BE2C (cell line): ENCODE data around the gene ROCK1. TPM values are rescaled to one million over a fixed set of nuclear protein-coding genes. Genes with fewer than 3 reads are reported as not detected.
A peak's percentile ranks its signal among the peaks of the same experiment; 100 is the strongest.
"Not testable (repeated sequence)": the region's sequence is repeated elsewhere in the genome, so short reads cannot be mapped to it uniquely, and the experiment has no call there.

ENCODE experiments used
- DNase-seq: peaks from one replicate; pipeline ENCODE4 v3.0.0-alpha.2; 2020
- H3K27me3 ChIP-seq: fragments of 250-450 bp; sonication (Bioruptor Pico); 2 replicates; pipeline ENCODE4 v1.5.1; 2020; ENCODE audit warnings: mild to moderate bottlenecking
- H3K36me3 ChIP-seq: fragments of 250-450 bp; sonication (Bioruptor Pico); 2 replicates; pipeline ENCODE4 v1.5.1; 2020; ENCODE audit warnings: mild to moderate bottlenecking
- H3K4me1 ChIP-seq: fragments of 250-450 bp; sonication (Bioruptor Pico); 2 replicates; pipeline ENCODE4 v1.5.1; 2020
- H3K4me3 ChIP-seq: 2 replicates; pipeline ENCODE4 v1.5.1; 2011; ENCODE audit warnings: low read depth, low read length
- H3K9me3 ChIP-seq: fragments of 250-450 bp; sonication (Bioruptor Pico); 2 replicates; pipeline ENCODE4 v1.5.1; 2020
- polyA plus RNA-seq: library from polyadenylated mRNA; unstranded; fragments of >200 nt; gene quantifications from one replicate; pipeline ENCODE4 v1.2.1, GENCODE V29; 2012; ENCODE audit warnings: low read depth, missing spikeins; ENCODE audit not compliant: insufficient read length, insufficient read depth
- TF ChIP-seq, protein P1 (sequence below): IDR thresholded peaks from 2 replicates; pipeline ENCODE4 v1.5.1; 2012; ENCODE audit warnings: mild to moderate bottlenecking, low read depth, low read length

Gene ROCK1
- polyA plus RNA-seq: 9.8 TPM

DNA sequence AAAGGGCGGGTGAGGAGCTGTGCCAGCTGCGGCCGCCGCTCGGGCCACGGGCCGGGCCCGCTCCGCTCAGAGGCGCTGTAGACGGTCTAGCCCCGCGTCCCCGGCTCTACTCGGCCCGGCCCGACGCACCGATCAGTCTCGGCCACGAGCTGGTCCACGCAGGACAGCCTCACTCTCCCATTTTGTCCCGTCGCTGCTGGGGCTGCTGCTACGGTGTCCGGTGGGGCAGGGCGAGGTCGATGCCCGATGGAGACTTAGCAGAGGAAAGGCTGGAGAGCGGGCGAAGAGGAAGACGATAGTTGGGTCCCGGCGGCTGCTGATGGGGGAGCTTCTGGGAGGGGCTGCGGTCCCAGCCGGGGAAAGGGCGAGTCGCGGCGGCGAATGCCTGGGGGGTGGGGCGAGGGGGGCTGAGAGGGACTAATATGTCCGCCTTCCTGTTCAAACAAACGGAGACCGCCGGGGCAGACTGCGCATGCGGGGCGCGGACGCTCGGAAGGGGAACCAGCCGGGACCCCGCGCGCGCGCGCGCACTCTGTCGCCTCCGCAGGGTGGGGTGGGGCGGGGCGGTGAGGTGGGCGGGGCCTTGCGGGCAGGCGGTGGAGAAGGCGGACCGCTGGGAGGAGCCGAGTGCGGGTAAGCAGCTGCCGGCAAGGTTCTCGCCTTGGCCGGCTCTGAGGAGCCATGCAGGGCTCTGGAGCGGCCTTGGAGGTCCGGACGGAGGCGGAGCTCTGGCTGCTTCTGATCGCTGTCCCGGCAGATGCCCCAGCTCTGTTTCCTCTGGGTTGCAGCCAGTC, at the start of gene ROCK1:
Gene ROCK1, minus strand, starts transcription at position 468 of the 794 bp plus-strand sequence. CDS start 903 bp downstream, outside the sequence.
- H3K4me3 ChIP-seq: peak within 1 kb of the TSS; percentile 79
- no peaks in the 10 kb centered on the region for H3K27me3 ChIP-seq
- no peaks in the 10 kb centered on the region for H3K9me3 ChIP-seq
- H3K36me3 ChIP-seq: no peaks in the 10 kb centered on the region
- TF ChIP-seq, protein P1, sequence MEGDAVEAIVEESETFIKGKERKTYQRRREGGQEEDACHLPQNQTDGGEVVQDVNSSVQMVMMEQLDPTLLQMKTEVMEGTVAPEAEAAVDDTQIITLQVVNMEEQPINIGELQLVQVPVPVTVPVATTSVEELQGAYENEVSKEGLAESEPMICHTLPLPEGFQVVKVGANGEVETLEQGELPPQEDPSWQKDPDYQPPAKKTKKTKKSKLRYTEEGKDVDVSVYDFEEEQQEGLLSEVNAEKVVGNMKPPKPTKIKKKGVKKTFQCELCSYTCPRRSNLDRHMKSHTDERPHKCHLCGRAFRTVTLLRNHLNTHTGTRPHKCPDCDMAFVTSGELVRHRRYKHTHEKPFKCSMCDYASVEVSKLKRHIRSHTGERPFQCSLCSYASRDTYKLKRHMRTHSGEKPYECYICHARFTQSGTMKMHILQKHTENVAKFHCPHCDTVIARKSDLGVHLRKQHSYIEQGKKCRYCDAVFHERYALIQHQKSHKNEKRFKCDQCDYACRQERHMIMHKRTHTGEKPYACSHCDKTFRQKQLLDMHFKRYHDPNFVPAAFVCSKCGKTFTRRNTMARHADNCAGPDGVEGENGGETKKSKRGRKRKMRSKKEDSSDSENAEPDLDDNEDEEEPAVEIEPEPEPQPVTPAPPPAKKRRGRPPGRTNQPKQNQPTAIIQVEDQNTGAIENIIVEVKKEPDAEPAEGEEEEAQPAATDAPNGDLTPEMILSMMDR: no peak
- H3K4me1 ChIP-seq: no peaks in the 10 kb centered on the region
- peak; percentile 95 for DNase-seq

- TF ChIP-seq, protein P1: no peak
- H3K9me3 ChIP-seq: no peaks in the 10 kb centered on the region
- no peaks in the 10 kb centered on the region for H3K36me3 ChIP-seq
- no peak for DNase-seq
- no peak overlapping the region for H3K4me3 ChIP-seq
- H3K27me3 ChIP-seq: no peaks in the 10 kb centered on the region
- H3K4me1 ChIP-seq: no peaks in the 10 kb centered on the region
Measured at GRCh38 chr18:21155443-21155842, 43.8 kb upstream of the ROCK1 start.

- TF ChIP-seq, protein P1: no peak
- no peak for DNase-seq
- Histone ChIP-seq H3K27me3 (no peaks in the 10 kb centered on the region), H3K4me1 (no peaks in the 10 kb centered on the region), H3K4me3 (no peak overlapping the region), H3K36me3 (no peaks in the 10 kb centered on the region), H3K9me3 (no peaks in the 10 kb centered on the region)
Measured at GRCh38 chr18:21146016-21146415, 34.4 kb upstream of the ROCK1 start.

GRCh38 chr18:21145371-21145770, 33.8 kb upstream of the ROCK1 start:
- Histone ChIP-seq H3K27me3 (no peaks in the 10 kb centered on the region), H3K4me1 (no peaks in the 10 kb centered on the region), H3K9me3 (no peaks in the 10 kb centered on the region), H3K36me3 (no peaks in the 10 kb centered on the region), H3K4me3 (no peak overlapping the region)
- DNase-seq: no peak
- TF ChIP-seq, protein P1: no peak

- TF ChIP-seq, protein P1: no peak
- Histone ChIP-seq H3K4me1 (no peaks in the 10 kb centered on the region), H3K9me3 (no peaks in the 10 kb centered on the region), H3K27me3 (no peaks in the 10 kb centered on the region), H3K4me3 (no peak overlapping the region), H3K36me3 (no peaks in the 10 kb centered on the region)
- DNase-seq: no peak
Measured at GRCh38 chr18:21141668-21142422, 30.2 kb upstream of the ROCK1 start.

- H3K27me3 ChIP-seq, H3K36me3 ChIP-seq, DNase-seq, H3K9me3 ChIP-seq, H3K4me1 ChIP-seq, H3K4me3 ChIP-seq: not testable (repeated sequence)
Measured at GRCh38 chr18:21137719-21138488, 26.3 kb upstream of the ROCK1 start.
